Fibroblast of the conjunctiva (primary cell): ENCODE results near the gene CAMKK2.
"Not testable (repeated sequence)": the region's sequence is repeated elsewhere in the genome, so short reads cannot be mapped to it uniquely, and the experiment has no call there.

Experiments
- DNase-seq: peaks from one replicate; pipeline ENCODE4 v3.0.0-alpha.2; 2010; ENCODE audit warnings: low read depth

The CAMKK2 gene

GRCh38 chr12:121223292-121224285 is 72.9 kb downstream of the CAMKK2 start:
- no peak for DNase-seq

GRCh38 chr12:121222847-121223246 is 73.7 kb downstream of the CAMKK2 start:
- DNase-seq, result no peak

- no peak for DNase-seq
These were observed 77.0 kb downstream of the CAMKK2 start for GRCh38 chr12:121219353-121219986.

GRCh38 chr12:121218588-121219352 is 77.7 kb downstream of the CAMKK2 start:
- no peak for DNase-seq

GRCh38 chr12:121217761-121218160 is 78.7 kb downstream of the CAMKK2 start:
- DNase-seq, result no peak

GRCh38 chr12:121217063-121217462 is 79.4 kb downstream of the CAMKK2 start:
- DNase-seq, result no peak

GRCh38 chr12:121216102-121216501 is 80.4 kb downstream of the CAMKK2 start:
- DNase-seq, result no peak

GRCh38 chr12:121214855-121215745 is 81.4 kb downstream of the CAMKK2 start:
- DNase-seq, result peak; percentile 73

- DNase-seq, result peak; percentile 45
These were observed 82.2 kb downstream of the CAMKK2 start for GRCh38 chr12:121214166-121214777.

- DNase-seq, result no peak
These were observed 83.6 kb downstream of the CAMKK2 start for GRCh38 chr12:121212875-121213274.

GRCh38 chr12:121209624-121210572 is 86.6 kb downstream of the CAMKK2 start, which contains the start of gene P2RX4:
P2RX4 (plus strand) TSS chr12:121210129; CDS start chr12:121210165, 36 bp downstream.
- DNase-seq, result peak; percentile 41

GRCh38 chr12:121209221-121209620 is 87.3 kb downstream of the CAMKK2 start:
- no peak for DNase-seq

GRCh38 chr12:121208571-121208970 is 87.9 kb downstream of the CAMKK2 start:
- DNase-seq, result not testable (repeated sequence)

- DNase-seq, result no peak
These were observed 91.0 kb downstream of the CAMKK2 start for GRCh38 chr12:121205491-121205890.

- DNase-seq, result no peak
These were observed 93.0 kb downstream of the CAMKK2 start for GRCh38 chr12:121203482-121203881.

GRCh38 chr12:121202407-121203355 is 93.8 kb downstream of the CAMKK2 start:
- DNase-seq, result no peak

- not testable (repeated sequence) for DNase-seq
These were observed 95.4 kb downstream of the CAMKK2 start for GRCh38 chr12:121201140-121201539.

GRCh38 chr12:121198949-121199348 is 97.6 kb downstream of the CAMKK2 start:
- DNase-seq, result no peak
